Lower leg skin (tissue), 3 donors: ENCODE data around the gene IL15RA.

ENCODE experiments used
- CTCF ChIP-seq, 3 donors: fragments of 450-650 bp; IDR thresholded peaks; one replicate each; pipeline ENCODE4 v1.5.1; 2016; ENCODE audit warnings: antibody characterized with exemption in 3 of 3, mild to moderate bottlenecking in 3 of 3, moderate library complexity in 2 of 3
- POLR2A ChIP-seq, 2 donors: fragments of 450-650 bp; IDR thresholded peaks; one replicate each; pipeline ENCODE4 v1.6.1; 2016 to 2017; ENCODE audit warnings: antibody characterized with exemption in 2 of 2, mild to moderate bottlenecking in 1 of 2, moderate library complexity in 1 of 2

- no peak for TF ChIP-seq POLR2A (IDR thresholded peaks at IDR 0.05)
- TF ChIP-seq CTCF (IDR thresholded peaks at IDR 0.05), result no peak
These were observed 29.7 kb downstream of the IL15RA start for GRCh38 chr10:5947471-5948207.
